HepG2 (cell line): ENCODE data around the gene PIK3CB. TPM values are rescaled to one million over a fixed set of nuclear protein-coding genes. Genes with fewer than 3 reads are reported as not detected.

Experiments used
- ARID5B ChIP-seq: IDR thresholded peaks from 2 replicates; pipeline ENCODE4 v1.4.0; 2020; ENCODE audit warnings: mild to moderate bottlenecking, missing genetic modification reagents
- ELF3 ChIP-seq: IDR thresholded peaks from 2 replicates; pipeline ENCODE4 v1.6.1; 2016; ENCODE audit warnings: missing genetic modification reagents, missing compliant biosample characterization
- FOXP4 ChIP-seq: sonication (generic); formaldehyde crosslinking; IDR thresholded peaks from 2 replicates; pipeline ENCODE4 v1.4.0; 2020; ENCODE audit warnings: missing genetic modification reagents
- HOXA3 ChIP-seq: sonication (generic); formaldehyde crosslinking; IDR thresholded peaks from 2 replicates; pipeline ENCODE4 v1.5.0; 2020; ENCODE audit warnings: missing genetic modification reagents
- KAT8 ChIP-seq: IDR thresholded peaks from 2 replicates; pipeline ENCODE4 v1.6.1; 2016; ENCODE audit warnings: missing genetic modification reagents, missing compliant biosample characterization
- RORA ChIP-seq: sonication (generic); formaldehyde crosslinking; IDR thresholded peaks from 2 replicates; pipeline ENCODE4 v1.5.0; 2020; ENCODE audit warnings: mild to moderate bottlenecking, missing genetic modification reagents, moderate library complexity
- SNAPC2 ChIP-seq: sonication (generic); formaldehyde crosslinking; IDR thresholded peaks from 2 replicates; pipeline ENCODE4 v1.8.1; 2022; ENCODE audit warnings: mild to moderate bottlenecking, missing genetic modification reagents
- SRSF4 ChIP-seq: fragments of 200-400 bp; formaldehyde crosslinking; IDR thresholded peaks from one replicate; pipeline ENCODE4 v1.6.1; 2018; ENCODE audit warnings: mild to moderate bottlenecking, low read depth, low read length, moderate library complexity; ENCODE audit not compliant: poor library complexity, severe bottlenecking
- SUZ12 ChIP-seq: fragments of 150-350 bp; IDR thresholded peaks from 2 replicates; pipeline ENCODE4 v1.6.1; 2014; ENCODE audit warnings: low read depth, low read length
- TCF7 ChIP-seq: sonication (generic); IDR thresholded peaks from 2 replicates; pipeline ENCODE4 v1.6.1; 2016; ENCODE audit warnings: antibody characterized with exemption, low read depth
- TFDP2 ChIP-seq: sonication (generic); formaldehyde crosslinking; IDR thresholded peaks from 2 replicates; pipeline ENCODE4 v1.4.0; 2020; ENCODE audit warnings: missing genetic modification reagents
- ZKSCAN5 ChIP-seq: sonication (generic); formaldehyde crosslinking; IDR thresholded peaks from 2 replicates; pipeline ENCODE4 v1.5.1; 2020; ENCODE audit warnings: mild to moderate bottlenecking, missing genetic modification reagents
- ZNF180 ChIP-seq: sonication (generic); formaldehyde crosslinking; IDR thresholded peaks from 2 replicates; pipeline ENCODE4 v1.4.0; 2020; ENCODE audit warnings: low read depth, missing genetic modification reagents, borderline replicate concordance
- ZNF225 ChIP-seq: sonication (generic); formaldehyde crosslinking; IDR thresholded peaks from 2 replicates; pipeline ENCODE4 v1.4.0; 2020; ENCODE audit warnings: mild to moderate bottlenecking, missing genetic modification reagents
- ZNF547 ChIP-seq: sonication (generic); formaldehyde crosslinking; IDR thresholded peaks from 2 replicates; pipeline ENCODE4 v1.5.1; 2020; ENCODE audit warnings: mild to moderate bottlenecking, missing genetic modification reagents
- ZNF577 ChIP-seq: sonication (generic); formaldehyde crosslinking; IDR thresholded peaks from 2 replicates; pipeline ENCODE4 v1.4.0; 2020; ENCODE audit warnings: mild to moderate bottlenecking, low read depth, missing genetic modification reagents, borderline replicate concordance
- polyA plus RNA-seq, 8 experiments: library from polyadenylated mRNA; depleted of rRNA in 3 of 8; stranded (reverse) in 7 of 8; unstranded in 1 of 8; fragments of >200 nt; fragmentation: Illumina TruSeq in 4 of 8; extraction: Trizol in 4 of 8; gene quantifications; 2 replicates each; pipeline versions ENCODE4 v1.2.1 to v1.2.3, GENCODE V29; 2011 to 2016; ENCODE audit warnings: low read depth in 4 of 8, missing spikeins in 1 of 8, mixed read lengths in 1 of 8; ENCODE audit not compliant: insufficient read depth in 1 of 8
- total RNA-seq, 5 experiments: library from RNA; depleted of rRNA; stranded (reverse); fragments of >200 nt; fragmentation: Illumina TruSeq; extraction: Trizol; gene quantifications; 2 replicates each; pipeline ENCODE4 v1.2.3, GENCODE V29; 2016; ENCODE audit warnings: low read depth in 1 of 5
- TF ChIP-seq, protein P1 (sequence below): sonication (generic); formaldehyde crosslinking; IDR thresholded peaks from 2 replicates; pipeline ENCODE4 v1.8.1; 2023; ENCODE audit warnings: mild to moderate bottlenecking, missing genetic modification reagents, borderline replicate concordance
- TF ChIP-seq, protein P2 (sequence below): sonication (generic); formaldehyde crosslinking; IDR thresholded peaks from 2 replicates; pipeline ENCODE4 v1.8.1; 2023; ENCODE audit warnings: missing genetic modification reagents, inconsistent platforms, borderline replicate concordance

Gene PIK3CB
- total and polyA plus RNA-seq, 2 of the 13 experiments (the other 11 are each of a cell fraction or from before 2014, with no cell fraction given), result 6.6 to 18.7 TPM

DNA sequence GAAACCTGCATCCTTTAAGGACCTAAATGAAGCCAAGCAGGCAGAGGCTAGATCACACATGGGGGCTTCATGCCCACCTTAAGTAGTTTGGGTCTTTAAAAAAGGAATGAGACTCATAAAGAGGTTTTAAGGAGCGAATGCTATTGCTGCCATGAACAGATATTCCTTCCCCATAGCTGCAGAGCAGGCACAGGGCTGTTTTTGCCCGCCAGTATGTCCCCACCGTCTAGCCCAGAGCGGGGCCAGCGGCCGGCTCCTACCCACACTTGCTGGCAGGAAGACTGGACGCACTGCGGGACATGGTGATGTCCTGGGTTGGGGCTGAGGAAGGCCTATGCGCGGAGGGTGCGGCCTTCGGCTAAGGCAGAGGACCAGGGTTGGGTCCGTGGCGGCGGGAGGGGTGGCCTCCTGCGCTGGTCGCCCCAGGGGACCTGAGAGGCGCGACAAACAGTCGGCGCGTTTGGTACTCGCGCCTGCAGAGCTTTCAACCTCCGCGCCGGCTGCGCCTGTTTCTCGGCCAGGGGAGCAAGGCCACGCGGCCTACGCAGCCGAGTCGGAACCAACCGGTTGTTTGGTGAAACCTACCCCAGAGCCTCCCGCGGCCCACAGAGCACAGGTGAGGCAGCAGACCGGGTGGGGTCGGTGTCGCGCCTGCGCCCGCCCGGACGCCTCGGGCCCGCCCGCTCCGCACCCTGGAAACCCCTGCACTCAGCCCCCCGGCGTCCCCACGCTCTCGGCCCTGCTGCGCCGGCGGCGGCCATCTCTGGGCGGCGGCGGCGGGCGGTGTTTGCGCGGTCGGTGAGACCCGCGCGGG, 226.2 kb downstream of the PIK3CB start, which contains the start of gene FAIM (continued):
- peak; percentile 58 for TF ChIP-seq ARID5B (CRISPR knock-in tag)
- 0 out of 2 replicates have a peak, but pooled peaks have one; percentile 15 for TF ChIP-seq FOXP4 (CRISPR knock-in tag)
- peak; percentile 59; the same call in 1 of the 2 replicates for TF ChIP-seq ZNF547 (CRISPR knock-in tag)
- no peak for TF ChIP-seq ZNF180 (CRISPR knock-in tag)
- TF ChIP-seq, protein P1, sequence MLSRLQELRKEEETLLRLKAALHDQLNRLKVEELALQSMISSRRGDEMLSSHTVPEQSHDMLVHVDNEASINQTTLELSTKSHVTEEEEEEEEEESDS (CRISPR knock-in tag), result no peak
- TF ChIP-seq HOXA3 (CRISPR knock-in tag), result peak; percentile 55; the same call in 1 of the 2 replicates
- peak; percentile 71 for TF ChIP-seq KAT8 (CRISPR knock-in tag)
- no peak for TF ChIP-seq ZNF577 (CRISPR knock-in tag)
- peak; percentile 64 for TF ChIP-seq ELF3 (CRISPR knock-in tag)
- no peak for TF ChIP-seq SUZ12
- TF ChIP-seq ZKSCAN5 (CRISPR knock-in tag), result 0 out of 2 replicates have a peak, but pooled peaks have one; percentile 33
- TF ChIP-seq, protein P2, sequence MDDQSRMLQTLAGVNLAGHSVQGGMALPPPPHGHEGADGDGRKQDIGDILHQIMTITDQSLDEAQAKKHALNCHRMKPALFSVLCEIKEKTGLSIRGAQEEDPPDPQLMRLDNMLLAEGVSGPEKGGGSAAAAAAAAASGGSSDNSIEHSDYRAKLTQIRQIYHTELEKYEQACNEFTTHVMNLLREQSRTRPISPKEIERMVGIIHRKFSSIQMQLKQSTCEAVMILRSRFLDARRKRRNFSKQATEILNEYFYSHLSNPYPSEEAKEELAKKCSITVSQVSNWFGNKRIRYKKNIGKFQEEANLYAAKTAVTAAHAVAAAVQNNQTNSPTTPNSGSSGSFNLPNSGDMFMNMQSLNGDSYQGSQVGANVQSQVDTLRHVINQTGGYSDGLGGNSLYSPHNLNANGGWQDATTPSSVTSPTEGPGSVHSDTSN (CRISPR knock-in tag), result peak; percentile 74; the same call in 1 of the 2 replicates
- no peak for TF ChIP-seq RORA
- TF ChIP-seq SRSF4, result no peak
- peak; percentile 54; the same call in 1 of the 2 replicates for TF ChIP-seq TFDP2 (CRISPR knock-in tag)
- peak; percentile 19; the same call in 1 of the 2 replicates for TF ChIP-seq SNAPC2 (CRISPR knock-in tag)
- no peak for TF ChIP-seq TCF7
- peak; percentile 61; the same call in 1 of the 2 replicates for TF ChIP-seq ZNF225 (CRISPR knock-in tag)
